GM23248 (cell line): ENCODE results near the gene UGT2A3. TPM values are rescaled to one million over a fixed set of nuclear protein-coding genes. Genes with fewer than 3 reads are reported as not detected.

Experiments used
- DNase-seq: peaks from one replicate; pipeline ENCODE4 v3.0.0-alpha.2; 2015
- H2AFZ ChIP-seq: fragments of 200-600 bp; sonication (generic); 2 replicates; pipeline ENCODE4 v1.6.1; 2016; ENCODE audit warnings: antibody characterized with exemption
- H3F3A ChIP-seq: fragments of 200-600 bp; sonication (generic); 2 replicates; pipeline ENCODE4 v1.6.1; 2016; ENCODE audit warnings: mild to moderate bottlenecking, antibody characterized with exemption, mixed run types; ENCODE audit not compliant: insufficient read depth
- H3K27ac ChIP-seq: fragments of 200-600 bp; sonication (generic); 2 replicates; pipeline ENCODE4 v1.5.1; 2016; ENCODE audit warnings: mild to moderate bottlenecking
- H3K27me3 ChIP-seq: fragments of 200-600 bp; sonication (generic); replicated peaks from 2 replicates; pipeline ENCODE4 v1.6.1; 2016; ENCODE audit warnings: mild to moderate bottlenecking; ENCODE audit not compliant: insufficient read depth
- H3K36me3 ChIP-seq: fragments of 200-600 bp; sonication (generic); 2 replicates; pipeline ENCODE4 v1.6.1; 2016; ENCODE audit warnings: low read depth, mild to moderate bottlenecking
- H3K4me1 ChIP-seq: fragments of 200-600 bp; sonication (generic); 2 replicates; pipeline ENCODE4 v1.6.1; 2016; ENCODE audit warnings: mild to moderate bottlenecking; ENCODE audit not compliant: insufficient read depth
- H3K4me2 ChIP-seq: fragments of 200-600 bp; sonication (generic); one replicate; pipeline ENCODE4 v1.6.1; 2016; ENCODE audit warnings: mild to moderate bottlenecking; ENCODE audit not compliant: unreplicated experiment
- H3K4me3 ChIP-seq: fragments of 200-600 bp; sonication (generic); 2 replicates; pipeline ENCODE4 v1.5.1; 2016; ENCODE audit warnings: mild to moderate bottlenecking
- H3K79me2 ChIP-seq: fragments of 200-600 bp; sonication (generic); 2 replicates; pipeline ENCODE4 v1.6.1; 2016; ENCODE audit warnings: mild to moderate bottlenecking; ENCODE audit not compliant: insufficient read depth
- H3K9ac ChIP-seq: fragments of 200-600 bp; sonication (generic); 2 replicates; pipeline ENCODE4 v1.6.1; 2016; ENCODE audit warnings: mild to moderate bottlenecking
- H3K9me2 ChIP-seq: fragments of 200-600 bp; sonication (generic); 2 replicates; pipeline ENCODE4 v1.6.1; 2016; ENCODE audit warnings: mixed run types, mild to moderate bottlenecking, moderate library complexity; ENCODE audit not compliant: insufficient read depth
- H3K9me3 ChIP-seq: fragments of 200-600 bp; sonication (generic); one replicate; pipeline ENCODE4 v1.6.1; 2017; ENCODE audit warnings: low read depth
- H4K20me1 ChIP-seq: fragments of 200-600 bp; sonication (generic); 2 replicates; pipeline ENCODE4 v1.6.0; 2016; ENCODE audit not compliant: insufficient read depth
- EZH2 ChIP-seq: fragments of 200-600 bp; sonication (generic); IDR thresholded peaks from 2 replicates; pipeline ENCODE4 v1.6.1; 2018; ENCODE audit warnings: antibody characterized with exemption, mild to moderate bottlenecking; ENCODE audit not compliant: insufficient read depth, poor library complexity, severe bottlenecking
- EZH2phosphoT487 ChIP-seq: fragments of 200-600 bp; sonication (generic); IDR thresholded peaks from 2 replicates; pipeline ENCODE4 v1.6.1; 2018; ENCODE audit warnings: antibody characterized with exemption, moderate library complexity, mild to moderate bottlenecking, low read depth; ENCODE audit not compliant: insufficient read depth
- WGBS, 2 experiments: methylation state at CpG; one replicate each; pipeline ENCODE4 v1.1.6; 2015 to 2017; ENCODE audit warnings: low lambda C conversion rate in 2 of 2, low coverage in 1 of 2; ENCODE audit errors: missing lambda C conversion rate in 2 of 2; 5-methylcytosine and 5-hydroxymethylcytosine counted together
- in situ Hi-C: fragments of 300-500 bp; cut with MboI; formaldehyde crosslinking; loops from 2 replicates; pipeline ENCODE4 v1.15.0; 2020
- polyA plus RNA-seq: library from polyadenylated mRNA; unstranded; fragments of >200 nt; fragmentation: Nextera tagmentation; extraction: Ambion mirVana; gene quantifications from 2 replicates; pipeline ENCODE4 v1.2.1, GENCODE V29; 2016
- small RNA-seq: library from RNA; depleted of rRNA; stranded (forward); fragments of <200 nt; gene quantifications from one replicate; pipeline ENCODE3, GENCODE V24; 2014; ENCODE audit warnings: low read depth, low replicate concordance
- total RNA-seq: library from RNA; depleted of rRNA; stranded (reverse); fragments of >200 nt; shearing (Covaris generic); gene quantifications from 2 replicates; pipeline ENCODE4 v1.2.3, GENCODE V29; 2014; rRNA removed

The UGT2A3 gene
- total and polyA plus RNA-seq, 2 experiments from 2014 or later: not detected

- H3K4me3 ChIP-seq: no peak overlapping the region
- H3F3A ChIP-seq: no peaks in the 10 kb centered on the region
- no peak overlapping the region for H3K4me2 ChIP-seq
- no peaks in the 10 kb centered on the region for H3K9me3 ChIP-seq
- H3K27me3 ChIP-seq: no peaks in the 10 kb centered on the region
- no peak for TF ChIP-seq EZH2phosphoT487
- no peak for TF ChIP-seq EZH2
- no peaks in the 10 kb centered on the region for H4K20me1 ChIP-seq
- H2AFZ ChIP-seq: no peak overlapping the region
- H3K36me3 ChIP-seq: no peaks in the 10 kb centered on the region
- H3K27ac ChIP-seq: no peak overlapping the region
- 12 to 13% methylated on average over 6 of the region's 6 CpGs for WGBS, 2 experiments
- no peaks in the 10 kb centered on the region for H3K4me1 ChIP-seq
- H3K9me2 ChIP-seq: no peaks in the 10 kb centered on the region
- no peak for DNase-seq
- in situ Hi-C loops: no loop called here
- no peaks in the 10 kb centered on the region for H3K79me2 ChIP-seq
- no peak overlapping the region for H3K9ac ChIP-seq
These were observed 67.7 kb downstream of the UGT2A3 start for GRCh38 chr4:68883870-68884269.

Small RNA genes lying within 50 kb of the gene (small RNA-seq; reads per million reads assigned to genes)
- gene AC021146.3: not detected
- not detected for gene AC021146.6

Other genes with a start within 250 kb of the UGT2A3 start
- gene UGT2B10, start 135.8 kb downstream of the UGT2A3 start, total RNA-seq: not detected in 2 replicates
- not detected in 2 replicates for gene UGT2B10, start 135.8 kb downstream of the UGT2A3 start, polyA plus RNA-seq
- gene UGT2B7, start 144.7 kb upstream of the UGT2A3 start, total RNA-seq: not detected in 2 replicates
- gene UGT2B7, start 144.7 kb upstream of the UGT2A3 start, polyA plus RNA-seq: not detected in 2 replicates